HG03025 (cell line): Measurements from ENCODE around the gene KRT72.

ENCODE experiments used
- ATAC-seq: cut with Tn5 transposase; IDR thresholded peaks from one replicate; pipeline ENCODE4 v1.9.1; 2021; ENCODE audit warnings: mild to moderate bottlenecking, moderate library complexity; ENCODE audit not compliant: unreplicated experiment, low FRiP score

The KRT72 gene

DNA sequence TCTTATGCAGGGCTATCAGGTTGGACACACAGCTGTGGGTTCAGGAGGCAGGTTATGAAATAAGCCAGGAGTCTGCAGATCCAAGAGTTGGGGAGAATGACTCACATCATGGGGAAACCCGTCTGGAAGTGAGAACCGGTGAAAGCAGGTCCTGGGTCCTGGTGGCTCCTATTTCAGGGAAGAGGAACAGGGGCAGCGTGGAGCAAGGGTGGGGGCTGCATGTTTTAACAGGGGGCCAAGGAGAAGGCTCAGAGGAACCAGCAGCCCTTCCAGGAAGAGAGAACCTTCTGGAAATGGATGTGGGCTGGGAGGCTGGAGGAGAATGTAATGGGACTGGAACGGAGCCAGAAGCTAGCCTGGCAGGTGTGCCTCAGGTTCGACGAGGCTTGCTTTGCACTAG is 19.8 kb downstream of the KRT72 start:
- ATAC-seq = no peak

DNA sequence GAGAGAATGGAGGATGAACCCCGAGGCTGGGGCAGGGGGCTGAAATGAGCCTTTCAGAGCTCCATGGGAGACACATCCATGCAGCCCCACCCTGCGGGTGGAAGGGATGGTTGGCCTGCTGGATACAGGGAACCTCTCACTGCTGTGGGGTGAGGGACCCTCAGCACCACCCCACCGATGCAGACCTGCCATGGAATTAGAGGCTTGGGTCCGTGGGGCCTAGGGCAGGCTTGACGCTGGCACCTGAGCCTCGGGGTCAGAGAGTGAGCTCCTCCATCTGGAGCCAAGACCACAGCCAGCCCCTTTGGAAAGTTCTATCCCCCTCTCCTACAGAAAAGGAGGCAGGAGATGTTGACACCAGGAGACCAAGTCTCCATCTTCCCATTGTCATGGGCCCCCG is 20.2 kb downstream of the KRT72 start:
- ATAC-seq = no peak

- ATAC-seq = no peak
Observed at GRCh38 chr12:52580496-52580895, 20.8 kb downstream of the KRT72 start.

DNA sequence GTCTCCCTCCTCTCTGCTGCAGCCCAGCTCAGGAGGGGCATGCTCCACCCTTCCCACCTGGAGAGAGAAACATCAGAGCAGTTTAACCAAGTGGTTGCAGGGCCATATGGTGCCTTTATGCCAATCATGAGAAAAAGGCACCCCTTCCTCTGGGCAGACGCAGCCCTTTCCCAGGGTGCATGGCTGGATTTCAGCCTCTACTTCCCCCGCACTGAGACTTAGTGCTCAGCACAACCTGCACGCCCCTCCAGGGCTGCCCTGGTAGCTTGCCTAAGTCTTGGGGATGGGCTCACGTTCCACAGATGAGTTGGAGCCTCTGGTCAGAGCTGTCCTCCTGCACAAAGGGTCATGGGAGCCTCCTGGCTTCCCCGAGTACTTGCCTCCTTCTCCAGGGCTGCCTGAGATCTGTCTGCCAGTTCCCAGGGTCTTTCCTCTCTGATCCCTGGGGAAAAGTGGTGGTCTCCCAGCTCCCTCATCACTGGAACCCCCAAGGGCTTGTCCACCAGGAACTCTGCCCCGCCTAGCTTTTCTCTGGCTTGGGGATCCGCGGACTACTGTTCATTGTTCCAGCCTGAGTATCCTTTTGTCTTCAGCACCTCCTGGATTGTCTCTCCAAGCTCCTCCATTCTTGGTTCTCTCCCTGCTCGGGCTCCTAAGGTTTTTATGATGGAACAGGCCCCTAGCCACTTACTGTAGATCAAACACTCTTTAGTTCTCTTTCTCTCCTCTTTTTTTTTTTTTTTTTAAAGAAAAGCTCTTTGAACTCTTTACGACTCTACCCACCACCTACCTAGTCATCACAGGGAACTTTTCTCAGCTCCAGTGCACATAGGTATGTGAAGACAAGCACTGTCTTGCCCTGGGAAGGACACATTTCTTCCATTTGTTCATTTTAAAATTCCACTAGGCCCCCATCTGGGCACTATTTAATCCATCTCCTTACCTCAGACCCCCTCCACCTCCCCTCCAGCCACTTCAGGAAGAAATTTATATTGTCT is 21.5 kb downstream of the KRT72 start:
- ATAC-seq = no peak

DNA sequence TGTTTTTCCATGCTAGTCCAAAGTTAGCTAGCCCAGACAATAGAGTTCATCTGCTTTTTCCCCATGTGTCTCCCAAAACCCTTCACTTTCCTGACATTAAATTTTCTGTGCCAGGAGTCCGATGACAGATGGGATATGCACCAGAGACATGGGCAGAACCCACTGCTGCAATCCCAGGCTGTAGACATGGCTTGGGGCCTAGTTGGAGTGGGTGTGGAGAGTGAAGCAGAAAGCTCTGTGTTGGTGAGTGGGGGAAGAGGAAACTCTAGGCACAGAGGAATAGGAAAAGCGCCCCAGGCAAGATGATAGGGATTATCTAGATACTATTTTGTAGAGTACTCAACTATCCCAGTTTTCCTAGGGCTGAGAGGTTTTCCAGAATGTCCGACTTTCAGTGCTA is 22.8 kb downstream of the KRT72 start:
- no peak for ATAC-seq

DNA sequence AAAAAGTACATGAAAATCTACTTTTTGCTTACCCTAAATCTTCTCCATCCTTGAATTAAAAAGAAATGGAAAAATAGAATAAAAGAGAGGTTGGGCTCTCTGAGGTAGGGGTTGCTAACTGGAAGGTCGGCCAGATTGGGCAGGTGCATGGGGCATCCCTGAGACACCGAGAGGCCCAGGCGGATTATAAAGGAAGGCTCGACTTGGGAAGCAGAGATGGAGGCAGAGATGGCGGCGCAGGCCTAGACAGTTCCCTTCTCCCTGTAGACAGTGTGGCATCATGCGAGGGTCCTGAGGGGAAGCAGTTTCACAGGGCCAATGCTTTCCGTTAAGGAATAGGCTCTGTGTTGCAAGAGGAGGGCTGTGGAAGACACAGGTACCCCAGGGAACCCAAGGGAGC is 23.9 kb downstream of the KRT72 start:
- no peak for ATAC-seq

- ATAC-seq = no peak
Observed at GRCh38 chr12:52575948-52576347, 25.3 kb downstream of the KRT72 start.

DNA sequence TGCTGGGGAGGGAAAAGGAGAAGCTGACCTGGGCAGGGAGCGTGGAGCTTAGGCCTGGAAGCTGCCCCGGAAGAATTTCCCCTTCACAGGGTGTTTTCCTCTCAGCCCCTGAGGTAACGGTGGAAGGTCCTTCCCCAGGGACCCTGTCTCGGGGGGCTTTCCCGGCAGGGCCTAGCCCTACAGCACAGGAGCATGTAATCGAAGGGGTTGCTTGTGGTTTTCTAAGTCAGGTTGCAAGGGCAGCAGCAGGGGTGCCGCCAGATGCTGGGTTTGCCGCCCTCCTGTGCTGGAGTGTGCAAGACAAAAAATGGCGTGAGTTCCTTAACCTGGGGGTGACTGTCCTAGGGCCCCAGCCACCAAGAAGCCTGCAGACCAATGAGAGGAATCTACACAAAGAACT is 26.0 kb downstream of the KRT72 start:
- no peak for ATAC-seq

- ATAC-seq = no peak
Observed at GRCh38 chr12:52573743-52574142, 27.5 kb downstream of the KRT72 start, which contains the start of gene KRT74. KRT74 (minus strand) TSS chr12:52573843; CDS start chr12:52573777, 66 bp downstream.

DNA sequence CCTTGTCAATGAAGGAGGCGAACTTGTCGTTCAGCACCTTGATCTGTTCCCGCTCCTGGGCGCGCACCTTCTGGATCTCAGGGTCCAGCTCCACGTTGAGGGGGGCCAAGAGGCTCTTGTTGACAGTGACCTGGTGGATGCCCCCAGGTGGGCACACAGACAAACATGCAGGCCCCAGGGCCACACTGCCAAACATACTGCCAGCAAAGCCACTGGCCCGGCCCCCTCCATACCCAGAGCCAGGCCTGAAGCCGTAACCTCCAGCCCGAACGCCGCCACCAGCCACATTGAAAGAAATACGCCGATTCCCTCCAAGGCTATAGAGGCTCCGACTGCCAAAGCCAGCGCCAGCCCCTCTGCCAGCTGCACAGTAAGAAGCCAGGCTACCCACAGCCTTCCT is 28.0 kb downstream of the KRT72 start:
- no peak for ATAC-seq

GRCh38 chr12:52570511-52570910 is 30.8 kb downstream of the KRT72 start:
- ATAC-seq = no peak

GRCh38 chr12:52568111-52568510 is 33.2 kb downstream of the KRT72 start:
- ATAC-seq = no peak

GRCh38 chr12:52566847-52567291 is 34.4 kb downstream of the KRT72 start:
- no peak for ATAC-seq

DNA sequence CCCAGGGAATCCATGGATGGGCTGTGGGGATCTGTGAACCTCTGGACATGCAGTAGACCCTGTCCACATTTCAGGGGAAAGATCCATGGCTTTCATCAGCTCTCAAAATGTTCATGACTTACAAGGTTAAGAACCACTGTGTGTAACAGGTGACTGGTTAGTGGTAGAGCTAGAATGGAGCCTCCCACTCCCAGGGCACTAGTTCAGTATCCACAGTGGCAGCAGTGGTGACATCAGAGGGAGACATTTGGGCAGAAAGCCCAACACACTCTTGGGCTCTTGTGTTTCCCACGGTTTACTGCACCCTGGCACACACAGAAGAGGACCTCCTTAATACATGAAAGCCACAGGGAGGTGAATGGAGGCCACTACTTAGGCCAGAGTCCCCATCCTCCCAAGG is 36.7 kb downstream of the KRT72 start:
- no peak for ATAC-seq

DNA sequence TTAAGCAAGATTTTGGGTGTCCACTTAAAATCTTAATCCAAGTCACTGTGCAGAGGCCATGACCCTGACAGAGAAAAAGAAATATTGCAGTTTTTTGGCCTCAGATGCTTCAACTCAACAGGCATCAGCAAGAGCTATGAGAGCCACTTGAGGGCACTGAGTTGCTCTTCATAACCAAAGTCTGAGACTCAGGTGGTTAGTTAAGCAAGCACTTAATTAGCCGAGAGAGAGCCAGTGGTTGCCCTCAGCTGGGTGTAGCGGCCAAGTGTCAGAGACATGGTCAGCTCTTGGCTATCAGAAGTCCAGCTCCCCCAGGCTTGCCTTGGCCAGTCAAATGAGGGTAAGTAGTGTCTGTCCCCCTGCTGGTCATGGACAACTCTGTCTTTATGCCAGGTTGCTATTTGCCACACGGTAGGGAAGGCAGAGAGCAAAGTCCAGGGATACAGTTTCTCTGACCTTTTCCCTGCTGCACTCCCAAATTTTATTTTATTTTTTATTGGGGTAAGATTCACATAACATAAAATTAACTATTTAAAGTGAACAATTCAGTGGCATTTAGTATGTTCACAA is 39.3 kb downstream of the KRT72 start:
- no peak for ATAC-seq

DNA sequence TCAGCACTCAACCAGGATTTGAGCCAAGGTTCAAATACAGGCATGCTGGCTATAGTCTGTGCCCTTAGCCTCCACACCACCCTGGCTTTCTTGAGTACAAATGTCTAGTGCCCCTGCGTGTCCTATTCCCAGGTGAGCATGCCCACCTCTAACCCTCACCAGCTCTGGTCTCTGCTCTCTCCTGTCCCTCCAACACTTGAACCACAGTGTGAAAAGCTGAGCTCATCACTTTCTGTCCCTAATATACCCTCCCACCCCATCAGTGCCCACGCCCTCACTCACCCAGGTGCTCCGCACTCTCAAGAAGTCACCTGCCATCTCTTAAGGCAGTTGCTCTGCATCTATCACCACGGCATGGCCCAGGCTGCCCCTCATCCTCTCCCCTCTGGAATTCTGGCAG is 41.3 kb downstream of the KRT72 start:
- ATAC-seq = no peak

GRCh38 chr12:52558781-52559445 is 42.4 kb downstream of the KRT72 start:
- no peak for ATAC-seq

- no peak for ATAC-seq
Observed at GRCh38 chr12:52557476-52557875, 43.8 kb downstream of the KRT72 start.

- ATAC-seq = no peak
Observed at GRCh38 chr12:52555577-52555976, 45.7 kb downstream of the KRT72 start.

- no peak for ATAC-seq
Observed at GRCh38 chr12:52552681-52553195, 48.5 kb downstream of the KRT72 start, which contains the start of gene KRT71. KRT71 (minus strand) TSS chr12:52553145; CDS start chr12:52553077, 68 bp downstream.

DNA sequence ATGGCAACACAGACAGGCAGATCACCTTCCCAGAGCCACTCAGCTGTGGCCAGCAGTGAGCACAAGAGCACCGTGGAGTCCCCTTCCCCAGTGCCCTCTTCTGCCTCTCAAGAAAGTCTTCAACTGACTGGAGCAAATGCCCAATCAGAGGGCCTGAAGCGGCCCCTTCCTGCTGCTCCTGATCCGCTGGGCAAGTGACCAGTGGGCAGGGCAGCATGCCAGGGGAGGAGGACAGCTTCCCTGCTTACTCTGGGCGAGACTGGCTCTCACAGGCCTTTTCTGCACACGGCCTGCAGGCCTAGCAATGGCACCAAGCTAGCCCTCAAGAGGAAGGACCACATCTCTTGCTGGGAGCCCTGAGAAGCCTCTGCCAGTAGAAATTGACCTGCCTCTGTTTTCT is 49.2 kb downstream of the KRT72 start:
- ATAC-seq = no peak
